Inflammatory macrophage (primary cell): Measurements from ENCODE around the gene HELT.

Experiments
- DNase-seq, 2 donors: peaks; one replicate each; pipeline ENCODE4 v3.0.0-alpha.2; 2020 to 2022

Gene HELT

GRCh38 chr4:185003596-185004351 is 14.5 kb upstream of the HELT start:
- DNase-seq, result no peak

GRCh38 chr4:185004562-185005218 is 13.6 kb upstream of the HELT start:
- DNase-seq, result no peak

GRCh38 chr4:185005219-185005819 is 13.0 kb upstream of the HELT start:
- DNase-seq, result peak; percentile 86 to 87

GRCh38 chr4:185011408-185011807 is 6.9 kb upstream of the HELT start:
- DNase-seq, result peak in 1 of 2 donors; percentile 15

GRCh38 chr4:185013417-185014125 is 4.7 kb upstream of the HELT start:
- DNase-seq, result no peak

- no peak for DNase-seq
Measured at GRCh38 chr4:185015108-185015507, 3.2 kb upstream of the HELT start.

GRCh38 chr4:185016101-185016940 is 2.0 kb upstream of the HELT start:
- no peak for DNase-seq

GRCh38 chr4:185016946-185017758 is 1.1 kb upstream of the HELT start:
- no peak for DNase-seq

GRCh38 chr4:185018834-185019455 is 655 bp downstream of the HELT start:
- no peak for DNase-seq

GRCh38 chr4:185019456-185020292 is 1.4 kb downstream of the HELT start:
- DNase-seq, result no peak

GRCh38 chr4:185020293-185020808 is 2.1 kb downstream of the HELT start:
- DNase-seq, result no peak

GRCh38 chr4:185020863-185021761 is 2.8 kb downstream of the HELT start:
- no peak for DNase-seq

- no peak for DNase-seq
Measured at GRCh38 chr4:185023471-185023870, 5.2 kb downstream of the HELT start.

GRCh38 chr4:185028625-185029024 is 10.3 kb downstream of the HELT start:
- no peak for DNase-seq

GRCh38 chr4:185031611-185032010 is 13.3 kb downstream of the HELT start:
- DNase-seq, result no peak

GRCh38 chr4:185033072-185033471 is 14.8 kb downstream of the HELT start:
- no peak for DNase-seq

GRCh38 chr4:185033950-185034349 is 15.7 kb downstream of the HELT start:
- peak in 1 of 2 donors; percentile 6 for DNase-seq

GRCh38 chr4:185035284-185035683 is 17.0 kb downstream of the HELT start:
- DNase-seq, result no peak

GRCh38 chr4:185036019-185036418 is 17.7 kb downstream of the HELT start:
- no peak for DNase-seq
